ENCODE results near the gene MAPK10. TPM values are rescaled to one million over a fixed set of nuclear protein-coding genes. Genes with fewer than 3 reads are reported as not detected.

MAPK10 gene
- total RNA-seq, 4 donors from 2014 or later, result 1.7 to 8.6 (median 4.4) TPM

DNA sequence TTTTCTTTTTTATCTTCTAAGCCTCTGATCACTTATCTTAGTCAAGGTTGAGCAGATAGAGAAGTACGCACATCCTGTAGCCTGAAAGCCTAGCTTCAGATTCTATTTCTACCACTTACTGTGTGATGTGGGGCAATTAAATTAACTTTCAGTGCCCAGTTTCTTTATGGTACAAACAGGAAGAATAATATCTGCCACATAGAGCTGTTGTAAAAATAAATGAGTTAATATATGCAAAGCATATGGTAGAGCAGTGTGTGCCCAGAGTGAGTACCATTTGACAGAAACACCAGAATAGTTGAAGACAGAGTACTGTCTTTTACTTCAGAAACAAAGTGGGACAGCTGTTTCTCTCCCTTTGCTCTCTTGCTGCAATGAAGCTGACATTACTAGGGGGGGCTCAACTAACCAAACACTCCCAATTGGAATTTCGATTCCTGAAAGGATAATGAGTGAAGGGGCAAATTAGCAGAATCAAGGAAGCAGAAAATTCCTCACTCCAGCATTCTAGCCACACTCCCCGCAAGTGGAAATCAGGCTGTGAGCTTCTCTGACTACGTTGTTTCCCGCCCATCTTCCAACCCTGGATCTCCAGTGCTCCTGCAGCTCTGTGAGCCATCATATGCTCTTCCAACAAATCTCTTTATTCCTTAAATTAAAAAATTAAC lies 80.4 kb downstream of the MAPK10 start:
- no peak for TF ChIP-seq POLR2A (IDR thresholded peaks at IDR 0.05)
- TF ChIP-seq, protein P1, sequence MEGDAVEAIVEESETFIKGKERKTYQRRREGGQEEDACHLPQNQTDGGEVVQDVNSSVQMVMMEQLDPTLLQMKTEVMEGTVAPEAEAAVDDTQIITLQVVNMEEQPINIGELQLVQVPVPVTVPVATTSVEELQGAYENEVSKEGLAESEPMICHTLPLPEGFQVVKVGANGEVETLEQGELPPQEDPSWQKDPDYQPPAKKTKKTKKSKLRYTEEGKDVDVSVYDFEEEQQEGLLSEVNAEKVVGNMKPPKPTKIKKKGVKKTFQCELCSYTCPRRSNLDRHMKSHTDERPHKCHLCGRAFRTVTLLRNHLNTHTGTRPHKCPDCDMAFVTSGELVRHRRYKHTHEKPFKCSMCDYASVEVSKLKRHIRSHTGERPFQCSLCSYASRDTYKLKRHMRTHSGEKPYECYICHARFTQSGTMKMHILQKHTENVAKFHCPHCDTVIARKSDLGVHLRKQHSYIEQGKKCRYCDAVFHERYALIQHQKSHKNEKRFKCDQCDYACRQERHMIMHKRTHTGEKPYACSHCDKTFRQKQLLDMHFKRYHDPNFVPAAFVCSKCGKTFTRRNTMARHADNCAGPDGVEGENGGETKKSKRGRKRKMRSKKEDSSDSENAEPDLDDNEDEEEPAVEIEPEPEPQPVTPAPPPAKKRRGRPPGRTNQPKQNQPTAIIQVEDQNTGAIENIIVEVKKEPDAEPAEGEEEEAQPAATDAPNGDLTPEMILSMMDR (IDR thresholded peaks at IDR 0.05), result no peak
- 85 to 89% methylated on average over 5 of the region's 5 CpGs for WGBS, 2 donors
- no peak for DNase-seq
- Histone ChIP-seq H3K27ac (no peak overlapping the region), H3K36me3 (no peaks in the 10 kb centered on the region), H3K4me3 (no peak overlapping the region), H3K9me3 (no peaks in the 10 kb centered on the region), H3K27me3 (no peaks in the 10 kb centered on the region), H3K4me1 (no peaks in the 10 kb centered on the region)
- intact Hi-C loops (cut with DNase I), result no loop called here

DNA sequence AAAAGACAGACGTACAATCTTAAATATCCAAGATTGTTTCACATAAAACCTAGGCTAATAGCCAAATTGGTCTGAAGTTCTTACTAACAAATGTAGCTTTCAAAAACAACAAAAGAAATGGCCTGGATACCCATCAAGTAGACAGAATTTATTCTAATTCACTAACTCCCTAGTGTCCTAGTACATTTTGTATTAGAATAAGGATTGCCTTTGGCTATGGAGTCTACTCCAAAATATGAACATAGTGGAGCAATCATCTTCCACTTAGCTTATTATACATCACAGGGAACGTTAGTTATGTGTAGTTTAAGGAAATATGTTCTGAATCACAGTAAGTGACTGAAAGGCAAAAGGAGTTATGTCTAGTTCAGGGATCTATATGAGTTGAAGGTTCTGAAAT lies 81.7 kb downstream of the MAPK10 start:
- TF ChIP-seq, protein P1 (IDR thresholded peaks at IDR 0.05), result no peak
- no peak for TF ChIP-seq POLR2A (IDR thresholded peaks at IDR 0.05)
- DNase-seq, result no peak
- no peaks in the 10 kb centered on the region for H3K4me1 ChIP-seq
- no peak overlapping the region for H3K27ac ChIP-seq
- 17 to 22% methylated on average over 2 of the region's 2 CpGs for WGBS, 2 donors
- H3K27me3 ChIP-seq, result no peaks in the 10 kb centered on the region
- intact Hi-C loops (cut with DNase I), result no loop called here
- H3K36me3 ChIP-seq, result no peaks in the 10 kb centered on the region
- no peak overlapping the region for H3K4me3 ChIP-seq
- no peaks in the 10 kb centered on the region for H3K9me3 ChIP-seq

DNA sequence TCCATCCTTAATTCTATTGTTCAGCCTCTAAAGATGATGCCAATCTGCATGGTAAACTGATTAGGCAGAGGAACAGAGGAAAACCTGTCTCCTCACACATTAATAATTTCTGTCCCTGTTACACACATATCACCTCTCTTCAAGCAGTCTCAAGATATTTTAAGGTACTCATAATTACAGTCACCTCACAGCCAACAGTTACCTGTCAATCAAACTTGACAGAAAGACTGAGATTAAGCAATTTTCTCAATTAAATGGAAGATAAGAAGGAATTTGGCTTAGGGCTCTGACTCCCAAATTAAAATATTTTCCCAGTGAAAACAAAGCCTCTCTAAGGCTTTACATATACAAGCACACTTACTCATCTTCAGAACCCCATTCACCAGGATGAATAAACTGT lies 85.2 kb downstream of the MAPK10 start:
- no peaks in the 10 kb centered on the region for H3K4me1 ChIP-seq
- TF ChIP-seq, protein P1 (IDR thresholded peaks at IDR 0.05), result no peak
- no peak for TF ChIP-seq POLR2A (IDR thresholded peaks at IDR 0.05)
- intact Hi-C loops (cut with DNase I), result no loop called here
- no peaks in the 10 kb centered on the region for H3K36me3 ChIP-seq
- no peak overlapping the region for H3K4me3 ChIP-seq
- no peak for DNase-seq
- H3K27me3 ChIP-seq, result no peaks in the 10 kb centered on the region
- H3K9me3 ChIP-seq, result no peaks in the 10 kb centered on the region
- no peak overlapping the region for H3K27ac ChIP-seq

DNA sequence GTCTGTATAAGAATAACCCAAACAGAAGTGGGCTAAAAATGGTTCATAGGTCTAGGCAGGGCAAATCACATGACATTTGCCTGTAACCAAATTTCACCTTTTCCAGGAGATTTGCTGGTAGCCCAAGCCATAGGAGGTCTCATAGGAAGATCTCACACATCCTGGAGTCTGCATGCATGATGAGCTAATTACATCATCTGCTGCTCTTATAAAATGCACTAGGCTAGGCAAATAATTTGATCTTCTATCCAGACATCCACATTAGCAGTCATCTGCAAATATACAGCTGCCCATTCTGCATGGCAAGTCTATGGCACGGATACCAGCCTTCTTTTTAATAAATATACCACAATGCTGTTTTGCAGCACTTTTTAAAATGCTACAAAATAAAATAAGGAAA lies 87.2 kb downstream of the MAPK10 start:
- DNase-seq, result no peak
- 78 to 100% methylated on average over 1 of the region's 1 CpG for WGBS, 2 donors
- no peaks in the 10 kb centered on the region for H3K4me1 ChIP-seq
- TF ChIP-seq POLR2A (IDR thresholded peaks at IDR 0.05), result no peak
- TF ChIP-seq, protein P1 (IDR thresholded peaks at IDR 0.05), result no peak
- no peak overlapping the region for H3K27ac ChIP-seq
- H3K9me3 ChIP-seq, result no peaks in the 10 kb centered on the region
- no peaks in the 10 kb centered on the region for H3K36me3 ChIP-seq
- H3K4me3 ChIP-seq, result no peak overlapping the region
- no peaks in the 10 kb centered on the region for H3K27me3 ChIP-seq
- intact Hi-C loops (cut with DNase I), result no loop called here

DNA sequence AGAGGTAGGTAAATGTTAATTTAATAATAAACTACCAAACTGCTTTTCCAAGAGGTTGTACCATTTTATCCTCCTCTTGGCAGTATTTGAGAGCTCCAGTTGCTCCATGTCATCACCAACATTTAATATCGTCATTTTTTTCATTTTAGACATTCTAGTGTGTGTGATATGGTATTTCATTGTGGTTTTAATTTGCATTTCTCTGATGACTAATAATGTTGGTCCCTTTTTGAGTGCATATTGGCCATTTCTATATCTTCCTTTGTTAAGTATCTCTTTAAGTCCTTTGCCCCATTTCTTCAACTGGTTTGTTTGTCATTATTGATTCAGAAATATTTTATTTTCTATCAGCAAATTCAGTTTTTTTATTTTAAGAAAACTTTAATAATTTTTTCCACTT lies 88.8 kb downstream of the MAPK10 start:
- TF ChIP-seq, protein P1 (IDR thresholded peaks at IDR 0.05), result no peak
- no peak for TF ChIP-seq POLR2A (IDR thresholded peaks at IDR 0.05)
- intact Hi-C loops (cut with DNase I), result no loop called here
- Histone ChIP-seq H3K27me3 (no peaks in the 10 kb centered on the region), H3K4me3 (no peak overlapping the region), H3K9me3 (no peaks in the 10 kb centered on the region), H3K36me3 (no peaks in the 10 kb centered on the region), H3K4me1 (no peaks in the 10 kb centered on the region), H3K27ac (no peak overlapping the region)
- WGBS, 2 donors, result 76 to 82% methylated on average over 1 of the region's 1 CpG
- no peak for DNase-seq
